Aorta (tissue), 5 donors: Measurements from ENCODE around the gene GRIK4. TPM values are rescaled to one million over a fixed set of nuclear protein-coding genes. Genes with fewer than 3 reads are reported as not detected.

Experiments used
- ATAC-seq: fragments of 200-7000 bp; cut with Tn5 transposase; one replicate; pipeline ENCODE4 v1.9.1; 2022; ENCODE audit warnings: moderate library complexity; ENCODE audit not compliant: low FRiP score
- DNase-seq, 2 donors: peaks; one replicate each; pipeline ENCODE4 v3.0.0-alpha.2; 2020
- H3K27ac ChIP-seq, 2 donors: one replicate each; pipeline ENCODE4 v1.5.1; 2013; ENCODE audit warnings: low read length in 2 of 2, mild to moderate bottlenecking in 2 of 2, moderate library complexity in 2 of 2, control low read depth in 1 of 2, inconsistent platforms in 1 of 2, low read depth in 1 of 2
- H3K27me3 ChIP-seq, 2 donors: one replicate each; pipeline ENCODE4 v1.6.1; 2013; ENCODE audit warnings: control low read depth in 1 of 2, low read length in 1 of 2, mild to moderate bottlenecking in 1 of 2, moderate library complexity in 1 of 2; ENCODE audit not compliant: insufficient read depth in 2 of 2, control insufficient read depth in 1 of 2
- H3K36me3 ChIP-seq, 2 donors: one replicate each; pipeline ENCODE4 v1.6.1; 2013; ENCODE audit warnings: control low read depth in 1 of 2, low read length in 1 of 2, mild to moderate bottlenecking in 1 of 2; ENCODE audit not compliant: insufficient read depth in 2 of 2, control insufficient read depth in 1 of 2
- H3K4me1 ChIP-seq, 2 donors: one replicate each; pipeline ENCODE4 v1.6.1; 2013; ENCODE audit warnings: low read length in 2 of 2, control low read depth in 1 of 2, mild to moderate bottlenecking in 1 of 2, moderate library complexity in 1 of 2; ENCODE audit not compliant: insufficient read depth in 2 of 2, control insufficient read depth in 1 of 2
- H3K4me3 ChIP-seq, 2 donors: one replicate each; pipeline ENCODE4 v1.5.1; 2013; ENCODE audit warnings: low read length in 2 of 2, control low read depth in 1 of 2, mild to moderate bottlenecking in 1 of 2
- H3K9me3 ChIP-seq: one replicate; pipeline ENCODE4 v1.6.1; 2013; ENCODE audit warnings: mild to moderate bottlenecking, low read length; ENCODE audit not compliant: control insufficient read depth
- WGBS, 2 donors: extraction: QIAGEN DNeasy Blood & Tissue Kit; methylation state at CpG; one replicate each; pipeline ENCODE4 v1.1.7; 2013; 5-methylcytosine and 5-hydroxymethylcytosine counted together
- intact Hi-C, 2 donors: fragments of 100-400 bp; cut with DNase I; formaldehyde crosslinking; loops; one replicate each; pipeline versions ENCODE4 v1.14.2 to v1.15.0; 2022
- polyA plus RNA-seq, 2 donors: library from polyadenylated mRNA; stranded (reverse); fragments of 200-250 nt; gene quantifications; one replicate each; pipeline ENCODE4 v1.2.3, GENCODE V29; 2013
- total RNA-seq, 2 donors: library from RNA; stranded (reverse); fragmentation: NEBNext Ultra II Directional; extraction: Animal tissue kit (Norgen Biotek cat#: 25700); gene quantifications; one replicate each; pipeline ENCODE4 v1.2.1, GENCODE V29; 2021
- donor health status: healthy with polysubstance abuse.
- donor health status: Bipolar disorder and iron deficiency.
- donor health status: DM: no; HTN: no; CAD: no.
- donor health status: DM: no; HTN: no; CAD: no.
- donor health status: DM: yes; HTN: yes; CAD: no.

Gene GRIK4
- total and polyA plus RNA-seq, 4 donors = not detected

DNA sequence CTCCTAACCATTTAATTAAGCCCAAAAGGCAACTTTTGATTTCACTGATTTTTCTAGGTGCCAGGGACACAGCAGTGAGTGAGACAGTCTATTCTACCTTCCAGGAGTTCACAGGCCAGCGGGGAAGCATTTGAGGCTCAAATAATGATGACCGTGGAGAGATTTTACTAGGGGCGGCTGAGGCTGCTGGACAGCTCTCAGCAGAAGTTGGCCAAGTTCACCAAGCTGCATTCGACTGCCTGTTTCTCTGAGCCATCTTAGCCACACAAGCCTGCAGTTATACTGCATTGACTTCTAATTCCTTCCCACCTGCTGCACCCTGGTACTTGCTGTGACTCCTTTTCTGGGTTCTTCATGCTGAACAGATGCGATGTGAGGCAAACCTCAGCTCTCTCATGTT, 343.4 kb downstream of the GRIK4 start:
- 29 to 30% methylated on average over 5 of the region's 5 CpGs for WGBS, 2 donors
- ATAC-seq = no peak

DNA sequence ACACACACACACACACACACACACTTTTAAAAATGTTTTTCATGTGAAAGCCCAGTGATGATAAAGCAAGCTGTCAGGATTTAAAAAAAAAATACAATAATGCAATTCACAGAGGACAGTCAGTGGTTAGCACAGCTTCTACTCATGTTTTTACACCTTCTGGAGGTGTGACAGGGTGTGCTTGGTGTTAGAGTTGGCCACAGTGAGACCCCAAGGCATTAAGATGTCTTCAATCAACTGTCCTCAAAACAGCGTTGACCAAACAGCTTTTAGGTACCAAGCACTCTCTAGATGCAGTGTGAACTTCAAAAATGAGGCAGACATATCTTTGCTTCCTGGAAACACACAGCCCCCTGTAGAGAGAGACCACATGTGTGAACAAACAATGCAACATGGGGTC, 346.0 kb downstream of the GRIK4 start:
- H3K36me3 ChIP-seq = no peaks in the 10 kb centered on the region
- no peaks in the 10 kb centered on the region for H3K4me1 ChIP-seq
- ATAC-seq = no peak
- intact Hi-C loops = no loop called here
- H3K9me3 ChIP-seq = no peaks in the 10 kb centered on the region
- no peak overlapping the region for H3K27ac ChIP-seq
- no peak for DNase-seq
- H3K27me3 ChIP-seq = no peaks in the 10 kb centered on the region
- no peak overlapping the region for H3K4me3 ChIP-seq
- 90 to 100% methylated on average over 1 of the region's 1 CpG for WGBS, 2 donors

More for the DNA sequence above, 343.4 kb downstream of the GRIK4 start:
- Histone ChIP-seq H3K27me3 (no peaks in the 10 kb centered on the region), H3K4me3 (no peak overlapping the region), H3K4me1 (no peaks in the 10 kb centered on the region), H3K36me3 (no peaks in the 10 kb centered on the region), H3K27ac (no peak overlapping the region), H3K9me3 (no peaks in the 10 kb centered on the region)
- DNase-seq = no peak
- intact Hi-C loops = no loop called here

DNA sequence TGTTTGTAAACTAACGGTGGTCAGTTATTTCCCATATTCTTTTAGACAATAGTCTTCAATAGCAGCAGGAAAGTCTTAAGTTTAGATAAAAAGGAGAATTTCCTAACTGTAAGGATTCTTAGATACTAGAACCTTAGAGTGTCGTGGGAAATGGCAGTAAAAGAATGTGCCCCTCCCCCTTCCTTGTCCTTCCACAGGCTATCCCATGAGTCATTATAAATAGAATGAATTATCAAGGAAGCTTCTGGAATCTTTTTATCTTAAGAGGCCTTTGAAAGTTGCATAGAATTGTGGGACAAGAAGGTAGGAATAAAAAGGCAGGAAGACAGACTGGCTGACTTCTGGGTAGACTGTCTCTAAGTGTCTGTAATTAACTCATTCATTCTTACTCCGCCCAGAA, 347.2 kb downstream of the GRIK4 start:
- 54 to 60% methylated on average over 3 of the region's 3 CpGs for WGBS, 2 donors
- H3K36me3 ChIP-seq = no peaks in the 10 kb centered on the region
- H3K27me3 ChIP-seq = no peaks in the 10 kb centered on the region
- no peaks in the 10 kb centered on the region for H3K4me1 ChIP-seq
- no peaks in the 10 kb centered on the region for H3K9me3 ChIP-seq
- ATAC-seq (no peak), DNase-seq (no peak)
- H3K27ac ChIP-seq = no peak overlapping the region
- intact Hi-C loops = no loop called here
- no peak overlapping the region for H3K4me3 ChIP-seq

DNA sequence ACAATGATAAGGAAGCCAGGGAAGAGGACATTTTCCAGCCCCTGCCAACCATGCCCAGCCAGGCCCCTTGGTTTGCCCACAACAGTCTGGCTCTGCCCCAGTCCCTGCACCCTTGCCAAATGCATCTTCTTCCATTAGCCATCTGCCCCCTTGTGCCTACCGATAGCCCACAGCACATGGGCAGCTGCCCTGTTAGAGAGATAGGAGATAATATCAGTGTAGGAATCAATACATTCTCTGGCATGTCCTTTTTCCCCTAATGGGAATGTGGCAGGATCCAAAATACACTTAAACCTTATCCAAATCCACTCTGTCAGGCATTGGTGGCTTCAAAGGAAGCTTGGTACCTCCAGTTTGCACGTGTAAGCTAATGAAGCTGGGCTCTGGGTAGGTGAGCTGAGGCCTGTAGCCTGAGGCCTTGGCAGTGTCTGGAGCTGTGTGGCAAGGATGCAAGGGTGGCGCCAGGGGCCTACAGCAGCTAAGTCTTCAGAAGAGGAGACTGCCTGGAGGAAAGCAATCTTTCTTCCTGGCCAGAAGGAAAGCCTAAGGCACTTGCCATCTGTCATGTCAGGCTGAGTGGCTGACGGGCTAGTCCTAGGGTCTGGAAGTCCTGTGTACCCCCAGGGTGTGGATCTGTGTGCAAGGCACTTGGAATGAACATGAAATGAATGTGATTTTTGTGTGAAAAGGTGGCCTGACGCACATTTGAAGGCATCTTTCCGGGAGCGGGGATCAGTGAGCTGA, 348.2 kb downstream of the GRIK4 start:
- no peaks in the 10 kb centered on the region for H3K9me3 ChIP-seq
- no peak for DNase-seq
- H3K27me3 ChIP-seq = no peaks in the 10 kb centered on the region
- H3K27ac ChIP-seq = no peak overlapping the region
- no peaks in the 10 kb centered on the region for H3K36me3 ChIP-seq
- WGBS, 2 donors = 93% methylated on average over 7 of the region's 7 CpGs
- intact Hi-C loops = no loop called here
- no peaks in the 10 kb centered on the region for H3K4me1 ChIP-seq
- no peak overlapping the region for H3K4me3 ChIP-seq
- ATAC-seq = no peak

DNA sequence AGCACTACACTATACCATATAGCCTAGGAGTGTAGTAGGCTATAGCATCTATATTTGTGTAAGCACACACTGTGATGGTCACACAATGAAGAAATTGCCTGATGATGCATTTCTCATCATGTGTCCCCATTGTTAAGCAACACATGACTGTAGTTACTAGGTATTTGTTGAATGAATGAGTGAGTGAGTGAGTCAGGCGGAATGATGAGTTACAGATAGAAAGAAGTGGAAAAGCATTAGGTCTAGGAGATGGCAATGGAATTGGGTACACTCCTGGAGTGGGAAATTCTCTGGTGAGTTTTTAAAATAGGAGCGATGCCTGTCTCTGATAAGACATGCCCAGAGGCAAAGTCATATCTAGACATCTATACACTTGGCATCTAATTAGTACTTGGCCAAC, 351.8 kb downstream of the GRIK4 start:
- Histone ChIP-seq H3K9me3 (no peaks in the 10 kb centered on the region), H3K36me3 (no peaks in the 10 kb centered on the region), H3K4me1 (no peaks in the 10 kb centered on the region), H3K27me3 (no peaks in the 10 kb centered on the region), H3K4me3 (no peak overlapping the region), H3K27ac (no peak overlapping the region)
- ATAC-seq = no peak
- intact Hi-C loops = no loop called here
- DNase-seq = no peak
- WGBS, 2 donors = 96 to 97% methylated on average over 2 of the region's 2 CpGs

DNA sequence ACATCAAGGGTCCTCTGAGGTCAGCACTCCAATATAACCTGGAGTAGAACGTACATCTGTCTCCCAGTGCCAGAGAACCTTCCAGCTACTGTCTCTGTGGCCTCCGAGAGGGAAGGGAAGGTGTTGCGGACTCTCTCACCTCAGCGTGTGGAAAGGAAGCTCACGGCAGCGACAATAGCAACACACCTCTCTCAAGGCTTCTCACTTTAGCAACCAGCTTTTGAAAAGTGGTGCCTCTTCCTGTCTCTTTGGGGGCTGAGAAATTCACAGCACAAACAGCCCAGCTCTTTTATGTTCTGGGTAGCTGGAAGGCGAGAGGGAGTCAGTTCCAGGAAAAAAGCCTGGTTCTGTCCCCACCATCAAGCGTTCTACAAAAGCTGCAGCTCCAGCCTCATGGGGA, 355.5 kb downstream of the GRIK4 start:
- no peaks in the 10 kb centered on the region for H3K27me3 ChIP-seq
- H3K4me1 ChIP-seq = no peaks in the 10 kb centered on the region
- no peak for DNase-seq
- H3K36me3 ChIP-seq = no peaks in the 10 kb centered on the region
- WGBS, 2 donors = 77 to 83% methylated on average over 8 of the region's 8 CpGs
- ATAC-seq = no peak
- intact Hi-C loops = no loop called here
- no peak overlapping the region for H3K27ac ChIP-seq
- no peaks in the 10 kb centered on the region for H3K9me3 ChIP-seq
- H3K4me3 ChIP-seq = no peak overlapping the region

DNA sequence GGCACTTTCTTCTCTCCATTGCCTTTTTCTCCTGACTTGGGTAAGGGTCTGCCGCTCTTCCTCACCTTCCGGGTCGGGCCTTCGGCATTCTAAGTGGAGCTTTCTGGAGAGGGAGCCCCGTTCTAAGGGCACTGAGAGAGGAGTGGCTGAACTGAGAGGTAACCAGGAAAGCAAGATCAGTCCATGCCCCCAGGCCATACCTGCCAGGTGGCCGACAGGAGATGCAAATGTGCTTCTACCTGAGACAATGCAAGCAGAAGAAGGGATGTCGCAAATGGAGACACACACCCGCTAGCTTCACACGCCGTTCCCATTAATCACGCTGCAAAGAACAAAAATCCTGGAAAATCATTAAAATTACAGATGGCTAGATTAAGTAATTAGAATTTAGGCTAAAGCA, 356.0 kb downstream of the GRIK4 start:
- WGBS, 2 donors = 86 to 88% methylated on average over 11 of the region's 11 CpGs
- H3K27ac ChIP-seq = no peak overlapping the region
- intact Hi-C loops = no loop called here
- H3K4me1 ChIP-seq = no peaks in the 10 kb centered on the region
- H3K9me3 ChIP-seq = no peaks in the 10 kb centered on the region
- no peak for DNase-seq
- H3K27me3 ChIP-seq = no peaks in the 10 kb centered on the region
- H3K36me3 ChIP-seq = no peaks in the 10 kb centered on the region
- no peak for ATAC-seq
- H3K4me3 ChIP-seq = no peak overlapping the region

DNA sequence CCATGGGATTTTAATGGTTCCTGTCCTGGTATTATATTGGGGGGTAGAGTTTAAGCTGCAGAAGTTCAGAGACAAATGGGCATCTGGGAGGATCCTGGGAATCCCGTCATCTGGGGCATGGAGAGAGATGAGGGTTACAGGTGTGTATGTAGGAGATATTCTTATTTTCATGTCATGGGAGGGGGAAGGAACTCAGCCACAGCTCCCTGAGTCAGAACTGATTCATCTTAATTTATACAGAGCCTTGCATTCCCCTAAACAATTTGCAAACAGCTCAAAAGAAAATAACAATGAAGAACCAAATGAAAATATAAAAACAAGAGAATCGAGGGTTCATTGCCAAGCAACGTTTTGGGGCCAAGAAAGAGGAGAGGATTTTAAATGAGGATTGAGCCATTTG, 356.4 kb downstream of the GRIK4 start:
- Histone ChIP-seq H3K27ac (no peak overlapping the region), H3K27me3 (no peaks in the 10 kb centered on the region), H3K36me3 (no peaks in the 10 kb centered on the region), H3K4me3 (no peak overlapping the region), H3K9me3 (no peaks in the 10 kb centered on the region), H3K4me1 (no peaks in the 10 kb centered on the region)
- no peak for ATAC-seq
- intact Hi-C loops = no loop called here
- 68 to 71% methylated on average over 3 of the region's 3 CpGs for WGBS, 2 donors
- DNase-seq = no peak

DNA sequence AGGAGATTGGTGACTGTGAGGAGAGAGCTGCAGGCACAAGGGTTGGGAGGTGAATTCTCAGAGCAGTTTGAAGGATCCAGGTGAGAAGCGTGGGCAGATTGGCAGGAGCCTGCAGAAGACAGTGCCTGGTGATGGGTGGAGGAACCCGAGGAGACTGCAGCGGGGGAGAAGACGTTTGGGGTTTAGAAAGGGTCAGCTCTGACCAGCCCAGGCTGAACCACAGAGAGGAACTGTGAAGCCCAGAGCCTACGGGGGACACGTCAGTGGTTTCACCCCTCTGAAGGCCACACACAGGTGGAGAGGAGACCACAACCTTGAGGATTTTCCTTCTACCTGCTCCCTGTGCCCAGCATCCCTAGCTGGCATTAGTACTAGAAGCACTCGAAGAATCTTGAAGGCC, 357.5 kb downstream of the GRIK4 start:
- DNase-seq (no peak), ATAC-seq (no peak)
- Histone ChIP-seq H3K27me3 (no peaks in the 10 kb centered on the region), H3K27ac (no peak overlapping the region), H3K4me1 (no peaks in the 10 kb centered on the region), H3K9me3 (no peaks in the 10 kb centered on the region), H3K4me3 (no peak overlapping the region), H3K36me3 (no peaks in the 10 kb centered on the region)
- WGBS, 2 donors = 77 to 79% methylated on average over 7 of the region's 7 CpGs
- intact Hi-C loops = no loop called here
